ENCODE data around the gene JADE1.

GRCh38 chr4:128830906-128831503 is 21.5 kb downstream of the JADE1 start:
- TF ChIP-seq POLR2A (IDR thresholded peaks at IDR 0.05) (no peak), CTCF (IDR thresholded peaks at IDR 0.05) (no peak)
